A673 (cell line): ENCODE results near the gene ZSWIM5. TPM values are rescaled to one million over a fixed set of nuclear protein-coding genes. Genes with fewer than 3 reads are reported as not detected.

Source experiments
- BruUV-seq: library from RNA; stranded (reverse); fragments of 400-500 nt; replicated peaks from 2 replicates; lab custom pipeline; 2021; lab: Mats Ljungman, UMichigan
- CTCF ChIA-PET: fragments of 300-600 bp; sonication (Branson Sonifier 250); formaldehyde crosslinking; loops from one replicate; lab custom pipeline; 2022; ENCODE audit warnings: antibody characterized with exemption; lab: Charles Lee
- POLR2A ChIA-PET: fragments of 300-600 bp; sonication (Branson Sonifier 250); formaldehyde crosslinking; loops from one replicate; lab custom pipeline; 2022; ENCODE audit warnings: antibody characterized with exemption; ENCODE audit not compliant: low non-redundant PET; lab: Charles Lee
- DNase-seq: peaks from one replicate; pipeline ENCODE4 v3.0.0-alpha.2; 2015; ENCODE audit warnings: low spot score
- H3K27ac ChIP-seq: fragments of 200-600 bp; sonication (generic); 2 replicates; pipeline ENCODE4 v1.5.1; 2016; ENCODE audit warnings: mixed run types, low read depth, mild to moderate bottlenecking, mixed read lengths, antibody characterized with exemption, low read length; ENCODE audit not compliant: poor library complexity, severe bottlenecking
- H3K27me3 ChIP-seq: fragments of 200-600 bp; sonication (generic); replicated peaks from 2 replicates; pipeline ENCODE4 v1.6.1; 2017; ENCODE audit warnings: mixed run types, low read depth, mild to moderate bottlenecking, mixed read lengths, antibody characterized with exemption, low read length; ENCODE audit not compliant: insufficient read depth, poor library complexity
- H3K36me3 ChIP-seq: fragments of 200-600 bp; sonication (generic); 2 replicates; pipeline ENCODE4 v1.6.1; 2016; ENCODE audit warnings: mixed run types, mild to moderate bottlenecking, mixed read lengths, antibody characterized with exemption, low read length; ENCODE audit not compliant: insufficient read depth, poor library complexity, severe bottlenecking
- H3K4me1 ChIP-seq: fragments of 200-600 bp; sonication (generic); 2 replicates; pipeline ENCODE4 v1.6.1; 2017; ENCODE audit warnings: mixed run types, mild to moderate bottlenecking, mixed read lengths, antibody characterized with exemption, low read length; ENCODE audit not compliant: insufficient read depth, poor library complexity, severe bottlenecking
- H3K4me3 ChIP-seq: fragments of 200-600 bp; sonication (generic); 2 replicates; pipeline ENCODE4 v1.5.1; 2016; ENCODE audit warnings: low read depth, mixed run types, mild to moderate bottlenecking, mixed read lengths, low read length; ENCODE audit not compliant: poor library complexity, severe bottlenecking
- H3K9me3 ChIP-seq: fragments of 200-600 bp; sonication (generic); 2 replicates; pipeline ENCODE4 v1.6.1; 2016; ENCODE audit warnings: mixed run types, low read depth, mild to moderate bottlenecking, mixed read lengths, antibody characterized with exemption, low read length; ENCODE audit not compliant: poor library complexity, severe bottlenecking
- EZH2 ChIP-seq: fragments of 200-600 bp; sonication (generic); IDR thresholded peaks from 2 replicates; pipeline ENCODE4 v1.6.1; 2017; ENCODE audit warnings: borderline replicate concordance, low read depth, mild to moderate bottlenecking, mixed read lengths, antibody characterized with exemption, low read length; ENCODE audit not compliant: poor library complexity, severe bottlenecking
- intact Hi-C: fragments of 100-400 bp; cut with micrococcal nuclease; formaldehyde crosslinking; loops from one replicate; pipeline ENCODE4 v1.10.0; 2022; ENCODE audit not compliant: unreplicated experiment
- total RNA-seq: library from RNA; stranded (reverse); gene quantifications from 2 replicates; pipeline ENCODE4 v1.2.3, GENCODE V29; 2021
- TF ChIP-seq, protein P1 (sequence below): fragments of 300-800, 200-600 bp; sonication (generic); conservative IDR thresholded peaks from 2 replicates; pipeline ENCODE4 v1.5.1; 2017; ENCODE audit warnings: low read depth, mild to moderate bottlenecking, antibody characterized with exemption, low read length, moderate library complexity, mixed read lengths

The ZSWIM5 gene
- total RNA-seq, 1 experiment from 2014 or later, result 0.67 TPM

DNA sequence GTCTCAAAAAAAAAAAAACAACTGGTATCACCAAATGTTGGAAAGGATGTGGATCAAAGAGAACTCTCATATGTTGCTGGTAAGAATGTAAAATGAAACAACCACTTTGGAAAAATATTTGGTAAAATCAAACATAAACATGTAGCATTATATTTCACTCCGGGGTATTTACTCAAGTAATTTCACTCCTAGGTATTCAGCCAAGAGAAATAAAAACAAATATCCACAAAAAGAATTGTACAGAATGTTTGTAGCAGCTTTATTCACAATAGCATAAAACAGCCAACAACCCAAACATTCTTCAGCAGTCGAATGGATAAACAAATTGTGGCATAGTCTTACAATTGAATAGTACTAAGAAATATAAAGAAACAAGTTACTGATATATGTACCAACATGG lies 32.4 kb upstream of the ZSWIM5 start:
- no TSS peak for BruUV-seq
- Histone ChIP-seq H3K36me3 (no peaks in the 10 kb centered on the region), H3K4me3 (no peak overlapping the region), H3K9me3 (peaks cover 6% of the 10 kb centered on the region), H3K27me3 (no peaks in the 10 kb centered on the region), H3K27ac (no peak overlapping the region), H3K4me1 (no peaks in the 10 kb centered on the region)
- ChIA-PET CTCF (no interaction called here), POLR2A (no interaction called here)
- TF ChIP-seq, protein P1, sequence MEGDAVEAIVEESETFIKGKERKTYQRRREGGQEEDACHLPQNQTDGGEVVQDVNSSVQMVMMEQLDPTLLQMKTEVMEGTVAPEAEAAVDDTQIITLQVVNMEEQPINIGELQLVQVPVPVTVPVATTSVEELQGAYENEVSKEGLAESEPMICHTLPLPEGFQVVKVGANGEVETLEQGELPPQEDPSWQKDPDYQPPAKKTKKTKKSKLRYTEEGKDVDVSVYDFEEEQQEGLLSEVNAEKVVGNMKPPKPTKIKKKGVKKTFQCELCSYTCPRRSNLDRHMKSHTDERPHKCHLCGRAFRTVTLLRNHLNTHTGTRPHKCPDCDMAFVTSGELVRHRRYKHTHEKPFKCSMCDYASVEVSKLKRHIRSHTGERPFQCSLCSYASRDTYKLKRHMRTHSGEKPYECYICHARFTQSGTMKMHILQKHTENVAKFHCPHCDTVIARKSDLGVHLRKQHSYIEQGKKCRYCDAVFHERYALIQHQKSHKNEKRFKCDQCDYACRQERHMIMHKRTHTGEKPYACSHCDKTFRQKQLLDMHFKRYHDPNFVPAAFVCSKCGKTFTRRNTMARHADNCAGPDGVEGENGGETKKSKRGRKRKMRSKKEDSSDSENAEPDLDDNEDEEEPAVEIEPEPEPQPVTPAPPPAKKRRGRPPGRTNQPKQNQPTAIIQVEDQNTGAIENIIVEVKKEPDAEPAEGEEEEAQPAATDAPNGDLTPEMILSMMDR, result no peak
- no peak for TF ChIP-seq EZH2
- intact Hi-C loops, result no loop called here
- DNase-seq, result no peak

DNA sequence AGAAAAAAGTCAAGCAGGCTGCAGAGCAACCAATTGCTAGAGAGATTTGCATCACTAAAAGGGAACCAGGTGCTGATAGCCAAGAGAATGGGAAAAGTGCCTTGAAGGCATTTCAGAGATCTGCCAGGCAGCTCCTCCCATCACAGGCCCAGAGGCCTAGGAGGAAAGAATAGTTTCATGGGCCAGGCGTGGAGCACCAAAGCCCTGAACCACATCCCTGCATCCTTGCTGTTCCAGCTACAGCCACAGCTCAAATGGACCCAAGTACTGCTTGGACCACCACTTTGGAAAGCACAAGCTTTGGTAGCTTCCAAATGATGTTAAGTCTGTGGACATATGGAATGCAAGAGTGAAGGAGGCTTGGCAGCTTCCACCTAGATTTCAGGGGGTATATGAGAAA lies 29.7 kb upstream of the ZSWIM5 start:
- intact Hi-C loops, result no loop called here
- ChIA-PET POLR2A (no interaction called here), CTCF (no interaction called here)
- no peak overlapping the region for H3K27ac ChIP-seq
- no peaks in the 10 kb centered on the region for H3K36me3 ChIP-seq
- BruUV-seq, result no TSS peak
- TF ChIP-seq EZH2, result no peak
- TF ChIP-seq, protein P1, result no peak
- H3K9me3 ChIP-seq, result no peaks in the 10 kb centered on the region
- no peaks in the 10 kb centered on the region for H3K27me3 ChIP-seq
- H3K4me1 ChIP-seq, result no peaks in the 10 kb centered on the region
- DNase-seq, result no peak
- H3K4me3 ChIP-seq, result no peak overlapping the region

DNA sequence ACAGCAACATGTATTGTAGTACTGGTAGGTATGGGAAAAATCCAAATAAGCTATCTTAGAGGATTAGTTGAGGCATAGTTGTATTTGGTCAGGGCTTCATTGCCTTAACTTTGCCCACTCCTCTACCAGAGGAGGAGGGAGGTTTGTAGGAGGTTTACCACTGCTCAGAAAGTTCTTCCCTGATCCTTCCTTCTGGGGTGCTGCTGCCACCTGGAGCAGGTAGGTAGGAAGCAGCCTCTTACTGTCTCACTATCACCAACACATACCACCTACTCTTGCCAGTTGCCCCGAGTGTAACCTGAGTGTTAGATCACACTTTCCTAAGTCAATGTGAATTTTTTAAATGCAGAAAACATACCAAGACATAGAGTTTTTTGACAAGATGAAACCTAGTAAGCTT lies 24.1 kb upstream of the ZSWIM5 start:
- Histone ChIP-seq H3K4me1 (no peaks in the 10 kb centered on the region), H3K9me3 (no peaks in the 10 kb centered on the region), H3K27ac (no peak overlapping the region), H3K36me3 (no peaks in the 10 kb centered on the region), H3K4me3 (no peak overlapping the region), H3K27me3 (no peaks in the 10 kb centered on the region)
- no peak for TF ChIP-seq EZH2
- TF ChIP-seq, protein P1, result no peak
- no peak for DNase-seq
- POLR2A ChIA-PET, result no interaction called here
- intact Hi-C loops, result no loop called here
- no TSS peak for BruUV-seq
- CTCF ChIA-PET, result no interaction called here
